NCI-H2196 (cell line): ENCODE results near the gene AARS2.

ENCODE experiments used
- DNase-seq: peaks from one replicate; lab custom pipeline; 2025; ENCODE audit not compliant: unreplicated experiment; lab: John Stamatoyannopoulos, UW

AARS2 gene

DNA sequence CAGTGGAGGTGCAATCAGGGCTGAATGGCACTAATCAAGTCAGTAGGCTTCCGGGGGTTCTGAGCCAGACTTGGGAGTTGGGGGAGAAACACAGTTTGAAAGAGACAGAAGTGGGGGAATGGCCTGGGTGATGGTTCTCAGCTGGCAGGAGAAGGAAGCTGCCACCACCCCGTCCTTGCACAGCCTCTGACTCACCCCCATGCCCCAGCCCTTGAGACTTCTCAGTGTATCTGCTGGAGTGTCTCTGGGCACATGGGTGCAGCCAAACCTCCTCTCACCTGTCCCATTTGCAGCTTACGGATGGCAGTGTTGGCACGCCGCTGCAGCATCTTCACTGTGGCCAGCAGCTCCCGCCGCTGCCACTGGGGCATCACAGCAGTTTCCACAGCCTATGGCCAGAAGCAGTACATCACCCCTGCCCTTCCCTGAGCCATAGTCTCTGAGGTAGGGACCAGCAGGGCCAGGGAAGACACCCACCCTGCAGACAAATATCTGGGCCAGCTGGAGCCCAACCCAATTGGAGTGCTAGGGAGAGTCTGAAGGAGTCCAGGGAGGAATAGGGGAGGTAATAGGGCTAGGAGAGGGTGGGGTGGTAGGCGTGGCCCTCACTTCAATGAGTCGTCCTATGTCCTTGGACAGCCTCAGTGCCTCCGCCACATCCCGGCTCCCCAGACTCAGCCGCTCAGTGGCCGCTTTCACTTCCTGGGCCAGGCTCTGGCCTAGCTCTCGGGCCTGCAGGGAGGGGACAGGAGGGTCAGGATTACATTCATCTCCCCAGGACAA, 11.2 kb downstream of the AARS2 start:
- no peak for DNase-seq

DNA sequence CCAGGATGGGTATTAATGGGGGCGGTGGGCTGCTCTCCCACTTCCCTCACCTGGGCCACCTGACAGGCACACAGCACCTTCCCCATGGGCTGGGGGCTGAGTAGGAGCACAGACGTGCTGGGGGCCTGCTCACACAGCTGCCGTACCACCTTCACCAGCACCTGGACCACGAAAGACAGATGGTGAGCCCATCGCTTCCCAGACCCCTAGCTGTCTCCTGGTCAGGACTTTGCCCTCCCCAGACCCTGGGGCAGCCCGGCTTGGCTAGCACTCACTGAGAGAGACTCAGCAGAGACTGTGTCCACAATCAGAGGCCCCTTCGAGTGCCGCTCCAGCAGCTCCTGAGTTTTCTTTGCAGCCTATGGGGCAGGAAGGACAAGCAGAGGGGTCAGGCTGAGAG, 12.0 kb downstream of the AARS2 start:
- DNase-seq, result no peak

- DNase-seq, result no peak
Observed at GRCh38 chr6:44300292-44300823, 12.8 kb downstream of the AARS2 start.

DNA sequence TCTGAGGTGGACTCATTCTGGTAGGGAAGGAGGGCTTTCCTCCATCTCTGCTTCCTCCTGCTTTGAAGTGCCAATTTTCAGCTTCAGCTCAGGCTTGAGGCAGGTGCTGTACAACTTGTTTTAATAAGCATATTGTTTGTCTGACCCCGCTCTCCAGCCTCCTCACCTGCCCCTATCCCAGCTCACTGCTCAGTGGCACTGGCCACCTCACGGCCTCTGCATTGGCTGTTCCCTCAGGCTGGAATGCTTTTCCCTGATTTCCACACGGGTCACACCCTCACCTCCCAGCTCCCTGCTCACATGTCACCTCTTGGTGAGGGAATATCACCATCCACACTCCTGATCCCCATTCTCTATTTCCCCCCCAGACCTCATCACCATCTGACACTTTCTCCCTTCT, 14.3 kb downstream of the AARS2 start:
- no peak for DNase-seq

GRCh38 chr6:44298055-44298803, 14.9 kb downstream of the AARS2 start:
- DNase-seq, result no peak

- peak; percentile 61 for DNase-seq
Observed at GRCh38 chr6:44297063-44298038, 15.8 kb downstream of the AARS2 start.

DNA sequence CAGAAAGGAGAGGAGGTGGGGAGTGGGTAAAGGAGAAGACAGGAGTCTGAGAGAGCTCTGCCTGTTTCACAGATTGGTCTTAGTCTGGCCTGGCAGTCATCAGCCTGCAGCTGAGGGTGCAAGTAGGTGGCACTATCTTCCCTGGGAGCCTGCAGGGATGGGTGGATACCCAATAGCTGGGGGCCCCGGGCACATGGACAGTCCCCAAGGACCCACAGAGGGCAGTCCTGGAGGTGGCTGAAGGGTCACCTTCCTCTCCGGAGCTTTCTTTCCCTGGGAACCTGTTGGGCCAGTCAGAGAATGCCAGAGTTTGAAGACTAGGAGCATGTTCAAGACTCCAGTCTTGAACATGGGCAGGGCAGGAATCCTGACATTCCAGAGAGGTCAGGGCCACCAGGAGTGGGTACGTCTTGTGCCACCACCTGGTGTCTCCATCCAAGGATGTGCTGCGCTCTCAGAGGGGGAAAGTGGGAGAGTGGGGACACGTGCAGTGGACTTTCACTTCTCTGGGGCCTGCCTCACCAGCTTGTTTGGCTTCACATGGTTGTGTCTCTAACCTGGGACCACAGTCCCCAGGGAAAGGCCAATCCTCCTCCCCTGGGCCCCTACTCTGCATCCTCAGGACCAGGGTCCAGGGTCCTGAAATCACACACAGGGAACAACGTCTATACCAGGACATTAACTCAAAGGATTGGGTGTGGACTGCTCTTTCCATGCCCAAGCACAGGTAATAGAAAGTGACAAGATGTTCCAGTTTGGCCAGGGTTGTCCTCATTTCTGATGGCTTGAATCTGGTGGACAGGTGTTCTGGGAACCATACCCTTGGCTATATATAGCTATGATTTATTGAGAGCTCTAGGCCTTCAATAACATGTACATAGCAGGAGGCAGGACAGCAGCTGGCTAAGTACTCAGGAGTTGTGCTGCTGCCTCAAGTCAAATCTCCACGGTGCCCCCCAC, 18.0 kb downstream of the AARS2 start:
- DNase-seq, result no peak

GRCh38 chr6:44292661-44293365, 20.3 kb downstream of the AARS2 start:
- DNase-seq, result no peak

DNA sequence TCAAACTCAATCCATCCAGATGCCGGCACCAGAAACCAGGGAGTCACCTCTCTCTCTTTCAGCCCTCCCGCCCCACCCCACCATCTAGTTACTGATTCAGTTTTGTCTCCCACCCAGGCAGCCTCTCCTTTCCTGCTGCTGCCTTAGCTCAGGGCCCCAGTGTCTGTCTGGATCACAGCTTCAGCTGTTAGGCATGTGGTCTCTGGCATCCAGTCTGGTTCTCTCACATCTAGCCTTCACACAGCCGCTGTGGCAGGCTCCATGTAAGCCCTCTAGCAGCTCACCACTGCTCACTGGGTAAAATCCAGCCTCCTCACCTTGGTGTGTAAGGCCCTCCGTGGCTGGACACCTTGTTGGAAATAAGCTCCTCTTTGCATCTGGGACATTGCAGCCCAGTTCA, 21.3 kb downstream of the AARS2 start:
- DNase-seq, result no peak

DNA sequence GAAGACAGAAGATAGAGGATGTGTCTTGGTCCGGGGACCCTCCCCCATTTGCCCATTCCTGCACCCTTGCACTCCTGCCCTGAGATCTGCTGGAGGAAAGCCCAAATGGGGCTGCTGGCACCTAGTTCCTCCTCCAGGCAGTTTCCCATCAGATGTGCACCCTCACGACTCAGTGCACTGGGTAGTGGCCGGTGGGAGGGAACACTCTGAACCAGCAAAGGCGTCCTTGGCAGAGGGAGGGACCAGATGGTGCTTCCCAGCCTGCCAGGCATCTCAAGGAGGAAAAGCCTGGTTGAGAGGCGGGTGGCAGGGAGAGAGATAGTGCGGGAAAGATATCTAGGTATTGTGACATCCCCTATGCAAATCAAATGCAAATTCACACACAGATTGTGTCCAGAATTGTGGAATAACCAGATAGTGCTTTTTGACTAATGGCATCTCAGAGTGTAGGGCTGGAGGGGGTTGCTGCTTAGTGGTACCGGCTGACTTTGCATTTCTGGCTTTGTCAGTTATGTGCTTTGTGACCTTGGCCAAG, 23.4 kb downstream of the AARS2 start:
- no peak for DNase-seq

DNA sequence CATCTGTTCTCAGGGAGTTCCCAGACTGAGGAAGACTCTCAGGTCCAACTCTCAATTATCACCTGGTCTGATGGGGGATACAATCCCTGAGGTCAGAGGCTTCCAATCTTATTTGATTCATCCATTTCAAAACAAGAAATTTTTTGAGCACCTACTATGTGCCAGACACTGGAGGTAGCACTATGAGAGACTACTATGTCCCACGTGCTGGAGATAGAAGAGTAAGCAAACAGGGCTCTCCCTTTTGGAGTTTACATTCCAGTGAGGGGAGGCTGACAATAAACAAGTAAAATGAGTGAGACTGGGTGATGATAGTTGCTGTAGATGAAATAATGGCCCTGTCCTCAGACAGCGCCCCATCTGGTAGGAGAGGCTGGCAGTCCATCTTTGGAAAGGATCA, 26.4 kb downstream of the AARS2 start:
- DNase-seq, result no peak

GRCh38 chr6:44286285-44286565, 26.9 kb downstream of the AARS2 start:
- DNase-seq, result no peak

GRCh38 chr6:44285552-44286284, 27.4 kb downstream of the AARS2 start:
- no peak for DNase-seq

- no peak for DNase-seq
Observed at GRCh38 chr6:44284867-44285266, 28.3 kb downstream of the AARS2 start.

DNA sequence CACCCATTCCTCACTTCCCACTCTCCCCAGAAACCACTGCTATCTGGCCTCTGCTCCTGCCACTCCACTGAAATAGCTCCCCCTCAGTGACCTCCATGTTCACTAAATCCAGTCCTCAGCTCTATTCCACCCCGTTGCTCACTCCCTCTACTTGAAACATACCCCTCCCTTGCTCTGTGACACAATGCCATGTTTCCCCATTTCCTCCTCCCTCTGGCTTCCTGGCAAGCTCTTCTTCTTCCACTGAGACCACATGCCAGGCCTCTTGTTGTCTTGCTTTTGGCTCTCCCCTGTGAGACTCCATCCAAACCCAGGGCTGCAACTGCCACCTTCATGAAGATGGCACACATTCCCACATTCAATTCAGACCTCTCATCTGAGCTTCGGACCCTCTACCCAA, 29.0 kb downstream of the AARS2 start:
- DNase-seq, result no peak

DNA sequence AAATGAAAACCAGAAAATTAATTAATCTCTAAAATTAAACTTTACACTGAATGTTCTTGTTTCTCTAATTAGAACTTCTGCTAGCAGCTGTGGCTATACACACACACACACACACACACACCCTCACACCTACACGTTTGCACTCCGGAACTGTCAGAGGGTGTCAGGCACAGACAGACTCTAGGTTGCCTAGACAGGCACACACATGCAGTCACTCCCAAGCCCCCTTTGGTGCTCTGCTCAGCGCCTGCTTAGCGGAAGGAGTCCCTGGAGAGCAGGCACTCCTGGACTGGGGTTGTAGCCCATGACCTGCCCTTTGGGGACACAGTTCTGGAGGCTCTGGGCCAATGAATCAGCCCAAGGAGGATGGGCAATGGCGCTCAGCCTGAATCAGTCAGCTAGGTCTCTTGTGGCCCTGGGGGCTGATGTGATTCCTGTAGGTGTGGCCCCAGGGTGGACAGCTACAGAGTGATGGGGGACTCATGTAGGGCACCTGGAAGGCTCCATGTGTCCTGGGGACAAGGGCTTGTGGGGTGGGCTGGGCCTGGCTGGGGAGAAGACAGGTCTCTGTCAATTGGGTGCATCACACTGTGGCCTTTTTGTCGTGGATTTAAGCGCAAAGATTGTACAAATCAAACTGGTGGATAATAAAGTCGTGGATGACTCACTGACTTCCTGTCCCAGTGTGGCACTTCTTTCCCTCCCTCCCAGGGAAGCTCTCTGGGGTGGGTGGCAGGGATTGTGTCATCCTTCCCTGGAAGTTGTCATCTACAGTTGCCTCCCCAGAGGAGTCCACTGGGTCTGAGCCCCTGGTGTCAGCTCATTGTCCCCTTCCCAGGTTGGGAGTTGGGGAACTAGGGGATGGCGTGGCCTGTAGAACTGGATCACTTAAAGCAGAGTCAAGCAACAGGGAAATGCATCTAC, 34.1 kb downstream of the AARS2 start:
- no peak for DNase-seq

GRCh38 chr6:44278315-44278714, 34.8 kb downstream of the AARS2 start:
- DNase-seq, result no peak

DNA sequence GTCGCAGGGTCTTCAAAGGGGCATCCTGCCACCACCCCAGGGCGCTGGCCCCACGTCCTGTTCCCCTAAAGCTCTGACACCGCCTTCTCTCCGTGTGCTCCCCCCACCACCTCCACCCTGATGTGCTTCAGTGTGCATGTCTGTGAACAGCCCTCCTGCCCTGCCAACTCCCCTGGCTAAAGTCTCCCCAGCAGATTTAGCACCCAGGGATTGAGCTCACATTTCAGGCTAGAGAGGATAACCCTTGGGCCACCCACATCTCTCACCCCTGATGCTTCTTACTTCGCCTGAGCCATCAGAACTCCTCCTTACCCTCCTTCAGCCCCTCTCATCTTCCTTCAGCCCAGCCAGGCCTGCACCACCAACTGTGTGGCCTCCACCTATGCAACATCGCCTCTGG, 35.4 kb downstream of the AARS2 start:
- DNase-seq, result no peak
